Stimulated activated CD4-positive, alpha-beta T cell treated with anti-CD3 and anti-CD28 coated beads, TNF-alpha, amount 100 ng/mL, for 48 hours (primary cell): Measurements from ENCODE around the gene TMEM235.

Source experiments
- DNase-seq, 3 donors: peaks; one replicate each; pipeline ENCODE4 v3.0.0-alpha.2; 2020; ENCODE audit warnings: low read depth in 3 of 3

TMEM235 gene

GRCh38 chr17:78255029-78255656 is 23.7 kb downstream of the TMEM235 start:
- no peak for DNase-seq

GRCh38 chr17:78255953-78256706 is 24.7 kb downstream of the TMEM235 start:
- DNase-seq = no peak

GRCh38 chr17:78256707-78257591 is 25.5 kb downstream of the TMEM235 start:
- DNase-seq = no peak

GRCh38 chr17:78257810-78258322 is 26.4 kb downstream of the TMEM235 start:
- no peak for DNase-seq

- peak; percentile 60 to 67 (median 64) for DNase-seq
These were observed 27.1 kb downstream of the TMEM235 start for GRCh38 chr17:78258323-78259191.

- no peak for DNase-seq
These were observed 27.7 kb downstream of the TMEM235 start for GRCh38 chr17:78259192-78259554.

GRCh38 chr17:78263063-78263735 is 31.8 kb downstream of the TMEM235 start:
- DNase-seq = no peak

GRCh38 chr17:78263736-78264340 is 32.4 kb downstream of the TMEM235 start:
- no peak for DNase-seq

GRCh38 chr17:78264590-78264989 is 33.2 kb downstream of the TMEM235 start:
- DNase-seq = no peak

- no peak for DNase-seq
These were observed 33.7 kb downstream of the TMEM235 start for GRCh38 chr17:78265121-78265520.

- no peak for DNase-seq
These were observed 34.8 kb downstream of the TMEM235 start for GRCh38 chr17:78266231-78266631.

GRCh38 chr17:78266771-78267170 is 35.3 kb downstream of the TMEM235 start:
- no peak for DNase-seq

GRCh38 chr17:78267253-78268073 is 36.0 kb downstream of the TMEM235 start:
- no peak for DNase-seq

GRCh38 chr17:78268191-78268874 is 36.9 kb downstream of the TMEM235 start:
- no peak for DNase-seq

- no peak for DNase-seq
These were observed 37.8 kb downstream of the TMEM235 start for GRCh38 chr17:78268951-78269905.

- DNase-seq = no peak
These were observed 38.5 kb downstream of the TMEM235 start for GRCh38 chr17:78269955-78270381.

GRCh38 chr17:78271419-78272170 is 40.2 kb downstream of the TMEM235 start:
- DNase-seq = no peak
